ENCODE data around the gene SYCE3.

Gene SYCE3

GRCh38 chr22:50587407-50587806 lies 24.7 kb upstream of the SYCE3 start (continued):
- no peak for TF ChIP-seq ZNF423 (tag by site-specific recombination; IDR thresholded peaks at IDR 0.05)
- TF ChIP-seq ZNF211 (tag by site-specific recombination; IDR thresholded peaks at IDR 0.05; ENCODE audit: low read depth) = no peak
- TF ChIP-seq ZNF488 (tag by site-specific recombination; IDR thresholded peaks at IDR 0.05) = no peak
- TF ChIP-seq, protein P1, sequence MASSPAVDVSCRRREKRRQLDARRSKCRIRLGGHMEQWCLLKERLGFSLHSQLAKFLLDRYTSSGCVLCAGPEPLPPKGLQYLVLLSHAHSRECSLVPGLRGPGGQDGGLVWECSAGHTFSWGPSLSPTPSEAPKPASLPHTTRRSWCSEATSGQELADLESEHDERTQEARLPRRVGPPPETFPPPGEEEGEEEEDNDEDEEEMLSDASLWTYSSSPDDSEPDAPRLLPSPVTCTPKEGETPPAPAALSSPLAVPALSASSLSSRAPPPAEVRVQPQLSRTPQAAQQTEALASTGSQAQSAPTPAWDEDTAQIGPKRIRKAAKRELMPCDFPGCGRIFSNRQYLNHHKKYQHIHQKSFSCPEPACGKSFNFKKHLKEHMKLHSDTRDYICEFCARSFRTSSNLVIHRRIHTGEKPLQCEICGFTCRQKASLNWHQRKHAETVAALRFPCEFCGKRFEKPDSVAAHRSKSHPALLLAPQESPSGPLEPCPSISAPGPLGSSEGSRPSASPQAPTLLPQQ (tag by site-specific recombination; IDR thresholded peaks at IDR 0.05) = no peak
- no peak for TF ChIP-seq ZNF843 (tag by site-specific recombination; IDR thresholded peaks at IDR 0.05)
- TF ChIP-seq ZNF37A (tag by site-specific recombination; IDR thresholded peaks at IDR 0.05) = no peak

DNA sequence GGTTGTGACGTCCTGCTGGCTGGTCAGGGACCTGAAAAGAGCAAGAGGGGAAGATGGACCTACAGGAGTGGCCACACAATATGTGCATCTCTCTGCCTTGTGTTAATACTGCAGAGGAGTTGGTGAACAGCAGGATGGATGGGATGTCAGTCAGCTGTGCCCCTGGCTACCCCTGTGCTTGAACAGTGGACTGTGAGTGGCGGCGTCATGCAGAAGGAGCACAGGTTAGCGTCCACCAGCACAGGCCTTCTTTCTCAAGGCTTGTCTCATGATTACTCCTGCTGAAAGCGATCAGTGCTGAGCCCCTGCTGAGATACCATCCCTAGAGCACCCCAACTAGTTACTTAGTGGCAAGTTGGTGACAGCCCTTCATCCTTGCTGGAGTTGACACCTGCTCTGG lies 23.7 kb upstream of the SYCE3 start:
- ChIA-PET CTCF (interaction anchor here (1.2 to 2.6 kb wide), 2 partner anchors 23 to 36 kb away, joined by 4 to 7 read pairs; partner anchors contain the start of gene SYCE3), POLR2A (no interaction called here)
- Histone ChIP-seq H3K9me3 (ENCODE audit: control insufficient read depth, insufficient read depth, low read depth, low read length) (no peaks in the 10 kb centered on the region), H3K4me3 (ENCODE audit: low read depth, low read length) (no peak overlapping the region), H3K36me3 (ENCODE audit: control insufficient read depth in 2 of 2, insufficient read depth in 1 of 2, low read length in 2 of 2) (peaks cover 0 to 15% of the 10 kb centered on the region in 2 experiments; a peak in 2 of 3 replicates), H3K27ac (ENCODE audit: extremely low read depth, low read depth, low read length) (no peak overlapping the region), H3K4me1 (ENCODE audit: control insufficient read depth, insufficient read depth, low read length) (peaks cover 3% of the 10 kb centered on the region; the same call in 1 of the 2 replicates)
- TF ChIP-seq ZNF843 (tag by site-specific recombination; IDR thresholded peaks at IDR 0.05) = no peak
- TF ChIP-seq ZNF830 (tag by site-specific recombination; IDR thresholded peaks at IDR 0.05; ENCODE audit: low read depth) = no peak
- TF ChIP-seq KLF1 (tag by site-specific recombination; IDR thresholded peaks at IDR 0.05) = no peak
- TF ChIP-seq KLF7 (tag by site-specific recombination; IDR thresholded peaks at IDR 0.05; ENCODE audit: borderline replicate concordance) = no peak
- no peak for TF ChIP-seq PRDM2 (tag by site-specific recombination; IDR thresholded peaks at IDR 0.05; ENCODE audit: borderline replicate concordance)
- TF ChIP-seq, protein P2, sequence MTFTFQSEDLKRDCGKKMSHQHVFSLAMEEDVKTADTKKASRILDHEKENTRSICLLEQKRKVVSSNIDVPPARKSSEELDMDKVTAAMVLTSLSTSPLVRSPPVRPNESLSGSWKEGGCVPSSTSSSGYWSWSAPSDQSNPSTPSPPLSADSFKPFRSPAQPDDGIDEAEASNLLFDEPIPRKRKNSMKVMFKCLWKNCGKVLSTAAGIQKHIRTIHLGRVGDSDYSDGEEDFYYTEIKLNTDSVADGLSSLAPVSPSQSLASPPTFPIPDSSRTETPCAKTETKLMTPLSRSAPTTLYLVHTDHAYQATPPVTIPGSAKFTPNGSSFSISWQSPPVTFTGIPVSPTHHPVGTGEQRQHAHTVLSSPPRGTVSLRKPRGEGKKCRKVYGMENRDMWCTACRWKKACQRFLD (tag by site-specific recombination; IDR thresholded peaks at IDR 0.05) = no peak
- TF ChIP-seq ZNF302 (tag by site-specific recombination; IDR thresholded peaks at IDR 0.05; ENCODE audit: low read depth) = no peak
- no peak for TF ChIP-seq ZNF404 (tag by site-specific recombination; IDR thresholded peaks at IDR 0.05)
- no peak for TF ChIP-seq MYNN (tag by site-specific recombination; IDR thresholded peaks at IDR 0.05; ENCODE audit: borderline replicate concordance)
- TF ChIP-seq GLIS2 (tag by site-specific recombination; IDR thresholded peaks at IDR 0.05) = no peak
- no peak for TF ChIP-seq KLF9 (tag by site-specific recombination; IDR thresholded peaks at IDR 0.05; ENCODE audit: low read depth)
- no peak for TF ChIP-seq ZNF423 (tag by site-specific recombination; IDR thresholded peaks at IDR 0.05)
- TF ChIP-seq ZNF248 (tag by site-specific recombination; IDR thresholded peaks at IDR 0.05) = no peak
- no peak for TF ChIP-seq ZNF366 (tag by site-specific recombination; conservative IDR thresholded peaks at IDR 0.05)
- no peak for TF ChIP-seq YY2 (tag by site-specific recombination; IDR thresholded peaks at IDR 0.05)
- no peak for TF ChIP-seq ZNF16 (tag by site-specific recombination; IDR thresholded peaks at IDR 0.05; ENCODE audit: low read depth)
- no peak for TF ChIP-seq ZNF561 (tag by site-specific recombination; IDR thresholded peaks at IDR 0.05; ENCODE audit: borderline replicate concordance)
- no peak for TF ChIP-seq ZFP69B (tag by site-specific recombination; IDR thresholded peaks at IDR 0.05)
- TF ChIP-seq KLF17 (tag by site-specific recombination; IDR thresholded peaks at IDR 0.05) = no peak
- TF ChIP-seq ZNF701 (tag by site-specific recombination; IDR thresholded peaks at IDR 0.05) = no peak
